A549 treated with CORT108297 at 1 μM for 4 hours (cell line): ENCODE data around the gene TMEM267. TPM values are rescaled to one million over a fixed set of nuclear protein-coding genes. Genes with fewer than 3 reads are reported as not detected.

Experiments
- total RNA-seq: library from RNA; stranded (reverse); fragments of 200-300 nt; extraction: Qiagen RNA extraction; gene quantifications from 5 replicates; pipeline ENCODE4 v1.2.3, GENCODE V29; 2022

TMEM267 gene, protein sequence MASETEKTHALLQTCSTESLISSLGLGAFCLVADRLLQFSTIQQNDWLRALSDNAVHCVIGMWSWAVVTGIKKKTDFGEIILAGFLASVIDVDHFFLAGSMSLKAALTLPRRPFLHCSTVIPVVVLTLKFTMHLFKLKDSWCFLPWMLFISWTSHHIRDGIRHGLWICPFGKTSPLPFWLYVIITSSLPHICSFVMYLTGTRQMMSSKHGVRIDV
- 18.3 to 23.5 TPM (median 21.5 TPM) in 5 replicates for total RNA-seq

GRCh38 chr5:43483298-43484105 lies at the start of gene TMEM267:
Gene TMEM267, minus strand, starts transcription at chr5:43483865. Its CDS starts 29,896 bp downstream, at chr5:43453969.

DNA sequence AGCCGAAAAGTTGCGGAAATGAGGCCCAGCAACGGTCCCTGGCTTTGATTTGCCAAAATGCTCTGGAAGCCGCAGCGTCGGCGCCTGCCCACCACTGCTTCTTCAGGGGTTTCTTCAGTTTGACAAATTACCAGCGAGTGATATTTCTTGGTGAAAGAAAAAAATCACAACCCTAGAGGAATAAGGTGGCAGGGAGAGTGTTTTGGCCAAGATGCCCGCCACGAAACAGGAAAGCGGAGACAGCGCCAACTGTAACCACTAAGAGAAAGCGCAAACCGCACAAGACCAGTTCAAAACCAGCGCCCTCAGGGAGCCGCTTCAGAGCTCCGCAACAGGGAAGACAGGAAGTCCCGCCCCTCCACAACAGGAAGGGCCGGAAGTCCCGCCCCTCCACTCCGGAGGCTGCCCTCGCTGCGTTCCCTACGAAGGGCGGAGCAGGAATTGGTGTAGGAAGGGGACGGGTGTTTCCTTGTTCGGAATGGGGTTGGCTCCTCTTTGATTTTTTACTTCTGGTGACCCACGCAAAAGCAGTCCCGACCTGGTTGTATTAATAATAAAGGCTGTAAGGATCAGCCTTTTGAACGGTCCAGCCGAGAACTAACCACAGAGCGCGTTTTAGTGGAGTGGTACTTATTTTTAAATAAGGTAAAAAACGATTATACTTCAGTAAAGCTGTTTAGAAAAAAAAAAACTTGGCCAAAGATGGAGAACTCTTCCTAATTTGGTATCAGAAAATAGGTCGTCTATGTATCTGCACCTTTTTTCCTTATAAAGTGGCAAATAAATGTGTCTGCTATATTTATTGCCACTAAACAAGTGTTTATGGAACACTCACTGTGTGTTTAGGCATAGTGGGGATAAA lies 31.4 kb upstream of the TMEM267 start, which contains the start of gene C5orf34:
Gene C5orf34 (minus strand): TSS at position 333 of the 862 bp plus-strand sequence. CDS start 5,809 bp downstream, outside the sequence.

GRCh38 chr5:43412156-43412555 lies 71.5 kb downstream of the TMEM267 start, which contains the start of gene CCL28:
Gene CCL28, minus strand, starts transcription at chr5:43412391. Its CDS starts 75 bp downstream, at chr5:43412316.

Other genes starting within 250 kb of the TMEM267 start
- 44.7 to 62.8 TPM (median 54.0 TPM) in 5 replicates for gene HMGCS1, start 170.5 kb downstream of the TMEM267 start, total RNA-seq
- gene CCL28, start 71.5 kb downstream of the TMEM267 start, total RNA-seq: 0.08 to 0.23 TPM (median 0.15 TPM) in 5 replicates
- gene C5orf34, start 31.3 kb upstream of the TMEM267 start, total RNA-seq: 3.0 to 6.2 TPM (median 5.1 TPM) in 5 replicates
- 103 to 114 TPM (median 108 TPM) in 5 replicates for gene PAIP1, start 73.2 kb upstream of the TMEM267 start, total RNA-seq
- gene NNT, start 119.3 kb upstream of the TMEM267 start, total RNA-seq: 9.8 to 15.9 TPM (median 11.1 TPM) in 5 replicates